HEK293 (cell line): Measurements from ENCODE around the gene HIC1.

Experiments used
- CTCF ChIP-seq: fragments of 450-650 bp; formaldehyde crosslinking; IDR thresholded peaks from 2 replicates; pipeline ENCODE4 v1.5.1; 2016; ENCODE audit warnings: missing biosample characterization, missing genetic modification characterization
- KLF10 ChIP-seq: fragments of 450-650 bp; IDR thresholded peaks from 2 replicates; pipeline ENCODE4 v1.5.1; 2018; ENCODE audit warnings: missing biosample characterization, mild to moderate bottlenecking, missing genetic modification characterization
- PRDM10 ChIP-seq: fragments of 450-650 bp; formaldehyde crosslinking; IDR thresholded peaks from 2 replicates; pipeline ENCODE4 v1.5.1; 2016; ENCODE audit warnings: missing biosample characterization, missing genetic modification characterization
- PRDM2 ChIP-seq: fragments of 450-650 bp; formaldehyde crosslinking; IDR thresholded peaks from 2 replicates; pipeline ENCODE4 v1.5.1; 2016; ENCODE audit warnings: missing biosample characterization, missing genetic modification characterization, borderline replicate concordance
- REST ChIP-seq: fragments of 450-650 bp; formaldehyde crosslinking; IDR thresholded peaks from 2 replicates; pipeline ENCODE4 v1.5.1; 2016; ENCODE audit warnings: missing biosample characterization, missing genetic modification characterization
- ZNF26 ChIP-seq: fragments of 450-650 bp; formaldehyde crosslinking; IDR thresholded peaks from 2 replicates; pipeline ENCODE4 v1.5.1; 2016; ENCODE audit warnings: missing biosample characterization, missing genetic modification characterization
- ZNF785 ChIP-seq: fragments of 450-650 bp; formaldehyde crosslinking; IDR thresholded peaks from 2 replicates; pipeline ENCODE4 v1.5.1; 2016; ENCODE audit warnings: missing biosample characterization, missing genetic modification characterization

- TF ChIP-seq ZNF26 (tag by site-specific recombination), result no peak
- TF ChIP-seq PRDM2 (tag by site-specific recombination), result no peak
- no peak for TF ChIP-seq CTCF (tag by site-specific recombination)
- TF ChIP-seq KLF10 (tag by site-specific recombination), result no peak
- no peak for TF ChIP-seq ZNF785 (tag by site-specific recombination)
- TF ChIP-seq REST (tag by site-specific recombination), result no peak
- TF ChIP-seq PRDM10, result no peak
Measured at GRCh38 chr17:2067048-2067561, 12.2 kb downstream of the HIC1 start.
